C4-2B (cell line): ENCODE data around the gene PLXNB3.

Experiments
- ZFX ChIP-seq: fragments of 450-650 bp; IDR thresholded peaks from 2 replicates; pipeline ENCODE4 v1.6.1; 2017
- TF ChIP-seq, protein P1 (sequence below): fragments of 450-650 bp; conservative IDR thresholded peaks from 2 replicates; pipeline ENCODE4 v1.5.1; 2017; ENCODE audit warnings: mild to moderate bottlenecking

DNA sequence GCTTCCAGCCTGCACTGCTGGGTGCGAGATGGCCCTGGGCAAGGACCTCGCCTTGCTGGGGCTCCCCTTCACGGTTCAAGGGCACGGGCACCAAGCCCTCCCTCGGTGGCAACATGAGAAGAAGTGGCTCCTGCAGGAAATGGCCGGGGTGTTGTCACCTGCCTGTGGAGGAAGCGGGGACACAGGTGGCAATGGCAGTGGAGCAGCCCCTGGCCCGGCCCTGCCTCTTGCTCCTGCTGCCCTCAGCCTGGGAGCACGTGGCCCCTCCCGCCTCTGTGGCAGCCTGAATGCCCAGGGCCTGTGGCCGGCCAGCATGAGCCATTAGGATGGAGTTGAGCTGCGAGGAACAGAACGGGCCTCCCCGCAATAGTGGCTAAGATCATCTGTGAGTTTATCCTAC lies 22.6 kb upstream of the PLXNB3 start:
- TF ChIP-seq, protein P1, sequence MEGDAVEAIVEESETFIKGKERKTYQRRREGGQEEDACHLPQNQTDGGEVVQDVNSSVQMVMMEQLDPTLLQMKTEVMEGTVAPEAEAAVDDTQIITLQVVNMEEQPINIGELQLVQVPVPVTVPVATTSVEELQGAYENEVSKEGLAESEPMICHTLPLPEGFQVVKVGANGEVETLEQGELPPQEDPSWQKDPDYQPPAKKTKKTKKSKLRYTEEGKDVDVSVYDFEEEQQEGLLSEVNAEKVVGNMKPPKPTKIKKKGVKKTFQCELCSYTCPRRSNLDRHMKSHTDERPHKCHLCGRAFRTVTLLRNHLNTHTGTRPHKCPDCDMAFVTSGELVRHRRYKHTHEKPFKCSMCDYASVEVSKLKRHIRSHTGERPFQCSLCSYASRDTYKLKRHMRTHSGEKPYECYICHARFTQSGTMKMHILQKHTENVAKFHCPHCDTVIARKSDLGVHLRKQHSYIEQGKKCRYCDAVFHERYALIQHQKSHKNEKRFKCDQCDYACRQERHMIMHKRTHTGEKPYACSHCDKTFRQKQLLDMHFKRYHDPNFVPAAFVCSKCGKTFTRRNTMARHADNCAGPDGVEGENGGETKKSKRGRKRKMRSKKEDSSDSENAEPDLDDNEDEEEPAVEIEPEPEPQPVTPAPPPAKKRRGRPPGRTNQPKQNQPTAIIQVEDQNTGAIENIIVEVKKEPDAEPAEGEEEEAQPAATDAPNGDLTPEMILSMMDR: no peak
- TF ChIP-seq ZFX: no peak
